Activated naive CD4-positive, alpha-beta T cell treated with anti-CD3 and anti-CD28 coated beads, Interleukin-2, amount 50 U/mL, for 72 hours (primary cell): Measurements from ENCODE around the gene MAP2K6. TPM values are rescaled to one million over a fixed set of nuclear protein-coding genes. Genes with fewer than 3 reads are reported as not detected.

Experiments used
- ATAC-seq, 2 donors: fragments of 150-1000 bp; cut with Tn5 transposase; 2 replicates each; pipeline ENCODE4 v1.10.0; 2021; ENCODE audit warnings: mild to moderate bottlenecking in 2 of 2, moderate library complexity in 2 of 2
- DNase-seq, 2 donors: peaks; one replicate each; pipeline ENCODE4 v3.0.0; 2021 to 2022; ENCODE audit warnings: low spot score in 2 of 2
- H3K27ac Mint-ChIP-seq, 2 donors: one replicate each; pipeline ENCODE4 v1.8.0; 2022; ENCODE audit warnings: mild to moderate bottlenecking in 2 of 2, mixed read lengths in 2 of 2
- H3K36me3 Mint-ChIP-seq, 2 donors: one replicate each; pipeline ENCODE4 v1.8.0; 2022; ENCODE audit warnings: mixed read lengths in 2 of 2
- H3K9me3 Mint-ChIP-seq, 2 donors: one replicate each; pipeline ENCODE4 v1.8.0; 2022; ENCODE audit warnings: mixed read lengths in 2 of 2
- total RNA-seq, 2 donors: library from RNA; stranded (reverse); gene quantifications; one replicate each; pipeline ENCODE4 v1.2.3, GENCODE V29; 2022

The MAP2K6 gene
- total RNA-seq, 2 donors from 2014 or later, result 3.2 to 5.8 TPM

DNA sequence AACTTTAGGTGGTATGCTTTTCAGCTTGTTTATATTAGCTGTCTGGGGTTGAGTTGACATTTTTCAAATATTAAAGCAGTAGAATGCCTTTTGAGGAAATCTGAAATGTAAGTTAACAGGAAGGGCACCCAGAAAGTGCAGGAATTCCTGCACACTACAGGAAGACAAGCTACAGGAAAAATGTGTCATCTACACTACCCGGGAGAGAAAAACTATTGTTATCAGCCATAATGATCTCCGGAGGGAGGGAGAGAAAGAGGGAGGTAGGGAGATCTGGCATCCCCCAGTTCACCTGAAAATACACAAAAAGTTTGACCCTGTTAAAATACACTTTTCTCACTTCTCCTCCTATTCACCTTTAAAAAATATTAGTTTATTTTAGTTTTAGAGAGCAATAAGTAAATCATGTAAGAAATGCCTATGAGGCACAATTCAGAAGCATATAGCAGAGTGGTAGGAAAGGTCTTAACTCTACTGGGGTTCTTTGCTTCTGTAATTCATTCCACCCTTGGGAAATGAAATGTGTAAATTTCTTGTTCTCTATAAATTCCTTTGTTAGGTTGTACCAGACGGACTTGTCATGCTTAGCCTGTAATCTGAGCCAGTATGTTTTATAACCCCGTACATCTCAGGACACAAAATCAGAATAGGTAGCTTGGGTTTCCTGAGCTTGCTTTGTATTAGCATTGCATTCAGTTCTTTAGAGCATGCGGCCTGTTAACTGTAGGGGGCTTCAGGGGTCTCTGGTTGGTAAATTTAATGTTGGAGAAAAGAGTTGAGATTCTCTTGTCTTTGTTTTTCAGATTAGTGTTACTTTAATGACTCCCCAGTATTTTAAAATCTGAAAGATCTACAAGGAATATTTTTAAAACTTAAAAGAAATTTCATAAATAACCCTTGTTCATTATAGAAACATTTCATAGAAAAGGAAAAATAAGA is 3.3 kb downstream of the MAP2K6 start:
- H3K36me3 Mint-ChIP-seq, result no peaks in the 10 kb centered on the region
- DNase-seq (no peak), ATAC-seq (no peak)
- no peak overlapping the region for H3K27ac Mint-ChIP-seq
- H3K9me3 Mint-ChIP-seq, result no peaks in the 10 kb centered on the region

DNA sequence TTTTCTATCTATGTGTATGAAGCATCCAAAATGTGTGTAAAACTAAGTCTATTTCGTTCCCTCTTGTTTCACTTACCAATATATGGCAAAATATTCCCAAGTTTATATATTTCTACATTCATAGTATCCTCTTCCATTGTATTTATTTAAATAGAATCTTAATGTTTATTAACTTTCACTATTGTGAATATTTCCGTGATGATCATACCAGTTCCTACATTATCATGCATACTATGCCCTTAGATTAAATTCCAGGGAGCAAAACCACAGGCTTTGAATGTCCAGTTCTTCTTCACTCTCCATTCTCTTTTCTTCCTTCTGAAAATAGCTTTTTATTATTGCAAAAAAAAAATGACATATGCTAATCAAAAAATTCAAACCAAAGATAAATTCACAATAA is 4.0 kb downstream of the MAP2K6 start:
- DNase-seq (no peak), ATAC-seq (no peak)
- Mint-ChIP-seq H3K36me3 (peaks cover 0 to under 1% of the 10 kb centered on the region in 2 donors), H3K27ac (no peak overlapping the region), H3K9me3 (no peaks in the 10 kb centered on the region)

DNA sequence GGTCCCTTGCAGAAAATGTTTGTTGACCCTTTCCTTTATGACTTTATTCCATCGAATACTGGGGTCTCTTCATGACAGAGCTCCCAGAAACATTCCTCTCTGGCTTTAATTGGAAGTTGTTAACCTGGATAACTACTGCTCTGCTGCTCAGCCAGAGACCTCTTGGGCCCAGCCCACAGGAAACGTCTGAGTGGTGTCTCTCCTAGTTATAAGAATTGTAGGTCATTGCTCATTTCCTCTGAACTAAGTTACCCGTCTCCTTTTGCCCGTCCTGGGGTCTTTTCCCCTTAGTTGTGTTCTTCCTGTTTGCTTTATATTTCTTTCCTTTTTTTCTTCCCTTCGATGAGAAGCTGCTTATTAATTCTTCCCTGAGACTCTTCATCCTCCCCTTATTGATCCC is 9.0 kb downstream of the MAP2K6 start:
- H3K36me3 Mint-ChIP-seq, result peaks cover 0 to 7% of the 10 kb centered on the region in 2 donors
- no peak for DNase-seq
- peak; percentile 59 to 70 for ATAC-seq

DNA sequence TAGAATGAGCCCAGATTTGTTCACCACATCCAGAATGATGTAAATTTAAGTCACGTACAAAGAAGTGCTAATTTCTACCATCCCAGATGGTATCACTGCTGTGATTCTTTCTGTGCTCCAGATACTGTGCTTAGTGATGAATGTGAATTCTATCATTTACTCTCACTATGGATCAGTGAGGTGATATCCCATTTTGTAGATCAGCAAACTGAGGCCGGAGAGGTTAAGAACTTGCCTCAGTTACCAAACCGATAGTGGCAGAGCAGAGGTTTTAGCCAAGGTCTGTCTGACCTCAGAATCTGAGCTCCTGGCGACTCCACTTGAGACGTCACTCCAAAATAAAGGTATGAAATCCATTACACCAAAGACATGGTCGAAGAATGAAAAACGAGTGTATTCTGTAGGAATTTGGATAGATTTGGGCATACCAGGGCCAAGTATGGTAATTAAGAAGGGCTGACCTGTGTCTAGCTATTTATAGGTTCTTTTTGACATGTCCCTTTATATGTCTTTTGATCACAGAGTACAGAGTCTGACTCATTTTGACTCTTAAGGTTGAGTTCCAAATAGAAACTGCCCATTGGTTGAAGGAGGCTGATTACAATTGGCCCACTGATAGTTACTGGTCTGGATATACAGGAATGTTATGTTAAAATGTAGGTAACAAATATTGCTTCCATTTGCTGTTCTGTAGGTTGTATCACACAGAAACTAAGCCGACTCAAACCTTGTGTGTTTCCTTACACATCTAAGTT is 10.0 kb downstream of the MAP2K6 start:
- Mint-ChIP-seq H3K27ac (peak overlapping the region in 1 of 2 donors; percentile 86), H3K9me3 (no peaks in the 10 kb centered on the region), H3K36me3 (peaks cover 0 to 8% of the 10 kb centered on the region in 2 donors)
- ATAC-seq (peak in 1 of 2 donors; percentile 55), DNase-seq (no peak)

More for the DNA sequence above, 9.0 kb downstream of the MAP2K6 start:
- H3K27ac Mint-ChIP-seq, result peak overlapping the region; percentile 84 to 86
- H3K9me3 Mint-ChIP-seq, result no peaks in the 10 kb centered on the region

DNA sequence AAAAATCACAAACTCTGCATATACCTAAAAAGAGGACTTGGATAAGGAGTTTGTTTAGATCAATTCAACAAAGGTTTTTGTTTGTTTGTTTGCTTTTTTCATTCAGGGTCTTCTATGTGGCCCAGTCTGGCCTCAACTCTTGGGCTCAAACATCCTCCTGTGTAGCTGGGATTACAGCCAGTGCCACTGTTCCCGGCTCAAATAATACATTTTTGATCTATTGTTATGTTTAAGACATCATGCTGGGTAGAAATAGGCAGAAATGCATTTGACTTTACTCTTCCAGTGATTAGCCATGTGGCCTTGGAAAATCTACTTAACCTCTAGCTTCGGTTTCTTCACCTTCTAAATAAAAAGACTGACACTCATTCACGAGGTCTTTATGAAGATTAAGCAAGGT is 11.5 kb downstream of the MAP2K6 start:
- DNase-seq (no peak), ATAC-seq (no peak)
- Mint-ChIP-seq H3K9me3 (no peaks in the 10 kb centered on the region), H3K27ac (peak overlapping the region in 1 of 2 donors; percentile 17), H3K36me3 (peaks cover 0 to 16% of the 10 kb centered on the region in 2 donors)

DNA sequence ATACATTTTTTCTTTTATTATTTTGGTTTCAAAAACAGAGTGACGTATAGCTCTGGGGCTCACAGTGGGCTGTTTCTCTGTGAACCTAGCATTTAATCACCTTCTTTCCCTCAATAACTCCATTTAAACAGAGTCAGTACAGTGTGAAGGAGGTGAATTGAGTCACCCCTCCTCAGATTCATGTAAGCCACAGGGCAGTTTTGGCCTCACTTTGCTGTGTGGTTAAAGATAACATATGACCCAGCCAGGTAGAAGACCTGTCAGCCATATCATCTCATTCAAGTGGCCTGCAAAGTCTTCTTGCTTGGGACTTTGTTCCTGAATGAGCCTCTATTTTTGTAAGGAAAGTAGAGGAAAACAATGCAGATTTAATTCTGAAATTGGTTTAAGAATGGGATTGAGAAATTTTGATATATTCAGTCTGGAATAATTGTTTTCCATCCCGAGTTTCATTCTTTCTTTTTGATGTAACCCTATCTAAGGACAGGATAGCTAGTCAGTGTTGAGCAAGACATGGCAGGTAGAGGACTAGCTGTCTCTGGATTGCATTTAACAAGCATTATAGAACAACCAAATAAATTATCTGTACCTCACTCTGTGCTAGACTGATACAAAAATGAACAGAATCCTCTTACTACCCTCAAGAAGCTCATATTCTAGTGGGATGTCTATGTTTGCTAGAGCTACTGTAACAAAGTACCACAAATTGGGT is 13.1 kb downstream of the MAP2K6 start:
- ATAC-seq (peak in 1 of 2 donors; percentile 59), DNase-seq (no peak)
- Mint-ChIP-seq H3K36me3 (peaks cover 0 to 16% of the 10 kb centered on the region in 2 donors), H3K27ac (peak overlapping the region in 1 of 2 donors; percentile 89), H3K9me3 (no peaks in the 10 kb centered on the region)

DNA sequence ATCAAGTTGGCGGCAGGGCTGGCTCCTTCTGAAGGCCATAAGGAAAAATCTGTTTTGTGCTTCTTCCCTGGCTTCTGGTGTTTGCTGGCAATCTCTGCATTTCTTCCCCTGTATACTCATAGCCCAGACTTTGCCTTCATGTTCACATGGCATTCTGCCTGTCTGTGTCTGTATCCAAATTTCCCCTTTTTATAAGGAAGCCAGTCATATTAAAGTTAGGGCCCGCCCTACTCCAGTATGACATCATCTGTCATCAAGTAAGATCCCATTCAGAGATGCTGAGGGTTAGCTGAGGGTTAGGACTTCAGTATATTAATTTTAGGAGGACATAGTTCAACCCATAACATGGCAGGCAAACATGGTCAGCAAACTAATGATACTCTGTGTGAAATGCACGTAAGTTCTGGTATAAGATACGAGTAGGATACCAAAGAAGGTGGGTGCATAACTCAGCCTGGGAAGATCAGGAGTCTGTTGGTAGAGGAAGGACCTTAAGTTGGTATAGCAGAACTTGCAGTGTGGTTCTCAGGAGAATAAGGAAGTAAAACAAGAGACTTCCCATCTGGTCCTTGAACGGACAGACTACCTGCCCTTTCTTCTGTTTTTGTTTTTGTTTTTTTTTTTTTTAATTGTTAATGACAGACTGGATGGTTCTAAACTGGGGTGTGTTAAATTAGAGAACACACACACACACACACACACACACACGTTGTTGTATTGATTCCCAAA is 13.9 kb downstream of the MAP2K6 start:
- peaks cover 0 to 16% of the 10 kb centered on the region in 2 donors for H3K36me3 Mint-ChIP-seq
- H3K9me3 Mint-ChIP-seq, result no peaks in the 10 kb centered on the region
- ATAC-seq (no peak), DNase-seq (no peak)
- peak overlapping the region in 1 of 2 donors; percentile 89 for H3K27ac Mint-ChIP-seq

DNA sequence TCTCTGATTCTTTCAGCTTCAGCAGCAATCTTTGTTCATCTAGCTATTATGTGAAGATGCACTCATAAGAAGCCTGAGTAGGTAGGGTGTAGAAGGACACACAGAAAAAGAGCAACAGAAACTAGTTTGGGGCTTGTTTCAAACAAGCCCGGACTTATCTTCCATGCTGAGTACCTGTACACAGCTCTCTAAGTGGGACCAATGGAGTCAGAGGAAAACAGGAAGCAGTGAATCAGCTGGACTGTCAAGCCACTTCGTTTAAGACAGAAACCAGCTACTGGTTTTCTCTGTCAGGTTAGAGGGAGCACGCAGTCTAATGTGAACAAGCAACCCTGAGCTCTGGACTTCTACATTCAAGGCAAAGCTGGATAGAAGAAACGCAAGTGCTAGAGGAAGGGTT is 16.0 kb downstream of the MAP2K6 start:
- DNase-seq (no peak), ATAC-seq (peak in 1 of 2 donors; percentile 83)
- Mint-ChIP-seq H3K9me3 (no peaks in the 10 kb centered on the region), H3K36me3 (peaks cover 0 to 9% of the 10 kb centered on the region in 2 donors), H3K27ac (peak overlapping the region; percentile 84 to 89)

DNA sequence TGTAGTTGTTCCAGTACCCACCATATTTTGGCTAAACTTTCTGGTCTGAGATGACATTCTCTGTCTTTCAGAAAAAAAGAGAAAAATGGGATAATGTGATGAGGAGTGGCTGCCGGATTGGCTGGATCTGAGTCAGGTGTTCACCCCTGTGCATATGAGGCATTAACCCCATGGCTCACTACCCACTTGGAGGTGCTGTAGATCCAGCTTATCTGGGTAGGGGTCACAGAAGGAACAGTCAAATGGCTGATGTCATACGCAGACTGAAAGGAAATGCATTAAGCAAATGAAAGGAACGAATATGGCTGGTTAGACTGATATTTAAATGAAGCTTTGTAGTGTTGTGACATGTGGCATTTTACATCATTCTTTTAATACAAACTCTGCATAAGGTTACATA is 17.3 kb downstream of the MAP2K6 start:
- DNase-seq (no peak), ATAC-seq (no peak)
- Mint-ChIP-seq H3K27ac (no peak overlapping the region), H3K36me3 (peaks cover 0 to 9% of the 10 kb centered on the region in 2 donors), H3K9me3 (no peaks in the 10 kb centered on the region)

DNA sequence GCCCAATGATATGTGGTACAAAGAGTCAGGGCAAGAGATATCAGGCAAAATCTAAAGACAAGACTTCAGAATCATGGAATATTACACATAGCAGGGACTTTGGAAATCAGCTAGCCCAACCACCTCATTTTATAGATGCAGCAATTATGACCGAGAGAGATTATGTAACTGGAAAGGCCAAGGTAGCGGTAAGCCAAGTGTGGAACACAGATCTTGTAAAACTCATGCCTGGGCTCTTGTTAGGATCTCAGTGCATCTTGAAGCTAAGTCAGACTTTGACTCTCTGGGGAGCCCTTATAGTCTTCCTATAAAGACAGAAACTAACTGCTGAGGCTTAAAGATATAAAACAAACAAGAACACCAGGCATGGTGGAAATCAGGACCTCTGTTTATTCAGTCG is 18.6 kb downstream of the MAP2K6 start:
- H3K27ac Mint-ChIP-seq, result no peak overlapping the region
- no peak for DNase-seq
- H3K9me3 Mint-ChIP-seq, result peaks cover 0 to 3% of the 10 kb centered on the region in 2 donors
- peaks cover 0 to 9% of the 10 kb centered on the region in 2 donors for H3K36me3 Mint-ChIP-seq
- ATAC-seq, result no peak

DNA sequence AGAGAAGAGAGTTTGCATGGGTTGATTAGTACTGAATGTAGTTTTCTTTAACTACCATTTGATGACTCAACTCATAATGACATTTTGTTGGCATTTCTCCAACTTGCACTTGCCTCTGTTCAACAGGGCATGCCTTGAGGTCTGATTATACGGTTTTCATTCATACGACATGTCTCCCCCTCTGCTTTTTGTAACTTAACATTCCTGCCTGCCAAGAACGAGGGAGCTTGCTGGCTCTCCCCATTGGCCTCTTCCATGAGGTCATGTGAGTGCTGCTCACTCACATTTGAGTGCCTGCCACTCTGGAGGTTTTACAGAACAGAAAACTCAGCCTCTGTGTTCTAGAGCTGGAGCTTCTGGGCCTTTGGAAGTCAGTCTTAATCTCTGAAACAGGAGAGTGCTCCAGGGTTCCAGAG is 19.7 kb downstream of the MAP2K6 start:
- DNase-seq, result no peak
- H3K9me3 Mint-ChIP-seq, result peaks cover 3 to 6% of the 10 kb centered on the region in 2 donors
- H3K36me3 Mint-ChIP-seq, result peaks cover 4 to 9% of the 10 kb centered on the region in 2 donors
- ATAC-seq, result no peak
- H3K27ac Mint-ChIP-seq, result no peak overlapping the region

DNA sequence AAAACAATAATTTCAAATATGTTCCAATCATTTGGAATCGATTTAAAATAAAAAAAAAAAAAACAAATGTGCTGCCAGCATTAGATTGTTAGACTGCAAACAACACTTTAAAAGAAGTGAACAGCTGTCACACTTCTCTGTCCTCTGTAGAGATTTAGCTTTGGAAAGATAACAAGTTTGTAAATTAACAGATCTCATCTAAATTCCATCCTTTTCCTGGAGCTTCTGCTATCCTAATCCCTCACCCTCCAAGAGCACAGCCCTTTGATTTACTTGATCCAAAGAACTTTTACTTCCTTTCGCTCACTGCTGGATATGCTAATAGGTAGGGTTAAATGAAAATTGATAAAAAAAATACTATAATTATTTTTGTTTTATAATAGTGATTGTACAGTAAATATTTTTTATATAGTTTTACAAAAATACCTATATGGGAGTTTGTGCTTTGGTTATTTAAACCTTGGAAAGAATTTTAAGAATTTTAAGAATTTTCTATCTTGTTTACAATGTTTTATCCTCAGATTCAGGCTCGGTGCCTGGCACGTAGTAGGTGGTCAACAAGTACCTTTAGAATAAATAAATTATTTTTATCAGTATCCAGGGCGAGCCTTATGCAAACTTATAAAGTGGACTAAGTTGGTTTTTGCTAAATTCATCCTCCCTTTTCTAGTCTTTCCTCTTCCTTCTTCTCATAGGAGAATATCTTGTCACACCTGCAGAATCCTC is 21.6 kb downstream of the MAP2K6 start:
- H3K36me3 Mint-ChIP-seq, result peaks cover 9 to 18% of the 10 kb centered on the region in 2 donors
- peaks cover 14 to 20% of the 10 kb centered on the region in 2 donors for H3K9me3 Mint-ChIP-seq
- DNase-seq (no peak), ATAC-seq (no peak)
- no peak overlapping the region for H3K27ac Mint-ChIP-seq

DNA sequence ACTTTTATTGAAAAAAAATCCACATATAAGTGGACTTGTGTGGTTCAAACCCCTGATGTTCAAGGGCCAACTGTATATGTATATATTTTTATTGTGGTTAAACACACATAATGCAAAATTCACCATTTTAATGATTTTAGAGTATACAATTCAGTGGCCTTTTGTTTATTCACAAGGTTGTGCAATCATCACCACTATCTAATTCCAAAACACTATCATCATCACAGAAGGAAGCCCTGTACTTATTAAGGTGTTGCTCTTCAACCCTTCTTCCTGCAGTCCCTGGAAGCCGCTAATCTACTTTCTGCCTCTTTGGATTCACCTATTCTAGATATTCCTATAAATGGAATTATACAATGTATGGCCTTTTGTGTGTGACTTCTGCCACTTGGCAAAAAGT is 23.0 kb downstream of the MAP2K6 start:
- Mint-ChIP-seq H3K9me3 (peaks cover 14 to 20% of the 10 kb centered on the region in 2 donors), H3K27ac (no peak overlapping the region), H3K36me3 (peaks cover 9 to 18% of the 10 kb centered on the region in 2 donors)
- DNase-seq (no peak), ATAC-seq (no peak)

DNA sequence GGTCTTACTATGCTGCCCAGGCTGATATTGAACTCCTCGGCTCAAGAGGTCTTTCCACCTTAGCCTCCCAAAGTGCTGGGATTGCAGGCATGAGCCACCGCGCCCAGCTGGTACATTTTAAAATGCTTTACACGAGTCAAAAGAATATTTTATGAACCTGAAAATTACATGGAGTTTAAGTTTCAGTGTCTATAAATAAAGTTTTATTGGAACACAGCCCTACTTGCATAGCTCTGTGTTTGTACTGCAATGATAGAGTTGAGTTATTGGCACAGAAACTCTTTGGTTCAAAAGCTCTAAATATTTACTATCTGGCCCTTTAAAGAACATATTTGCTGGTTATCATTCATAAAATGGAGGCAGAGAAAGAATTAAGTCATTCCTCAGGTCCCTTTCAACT is 24.3 kb downstream of the MAP2K6 start:
- Mint-ChIP-seq H3K27ac (no peak overlapping the region), H3K36me3 (peaks cover 9 to 18% of the 10 kb centered on the region in 2 donors), H3K9me3 (peaks cover 14 to 20% of the 10 kb centered on the region in 2 donors)
- ATAC-seq (no peak), DNase-seq (no peak)

DNA sequence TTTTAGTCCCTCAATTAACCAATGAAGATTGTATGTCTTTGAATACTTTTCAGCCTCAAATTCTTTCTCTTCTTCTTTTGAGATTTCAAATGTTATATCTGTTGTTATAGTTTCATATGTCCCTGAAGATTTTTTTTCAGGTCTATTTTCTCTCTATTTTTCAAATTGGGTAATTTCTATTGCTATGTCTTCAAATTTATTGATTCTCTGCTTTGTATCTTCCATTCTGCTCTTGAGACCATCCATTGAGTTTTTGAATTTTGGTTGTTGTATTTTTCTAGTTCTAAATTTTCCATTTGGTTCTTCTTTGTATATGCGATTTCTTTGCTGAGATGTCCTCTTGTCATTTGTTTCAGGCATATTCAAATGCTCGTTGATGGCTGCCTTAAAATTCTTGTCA is 26.7 kb downstream of the MAP2K6 start:
- H3K9me3 Mint-ChIP-seq, result peaks cover 14 to 20% of the 10 kb centered on the region in 2 donors
- ATAC-seq (no peak), DNase-seq (no peak)
- peaks cover 9 to 18% of the 10 kb centered on the region in 2 donors for H3K36me3 Mint-ChIP-seq
- H3K27ac Mint-ChIP-seq, result no peak overlapping the region
